Astrocyte of the hippocampus (primary cell): ENCODE measurements around the gene CCR5AS.

Experiments
- DNase-seq: peaks from one replicate; pipeline ENCODE4 v3.0.0; 2011; ENCODE audit warnings: low read depth, low spot score

The CCR5AS gene

GRCh38 chr3:46380471-46381221, 26.2 kb downstream of the CCR5AS start:
- no peak for DNase-seq

DNA sequence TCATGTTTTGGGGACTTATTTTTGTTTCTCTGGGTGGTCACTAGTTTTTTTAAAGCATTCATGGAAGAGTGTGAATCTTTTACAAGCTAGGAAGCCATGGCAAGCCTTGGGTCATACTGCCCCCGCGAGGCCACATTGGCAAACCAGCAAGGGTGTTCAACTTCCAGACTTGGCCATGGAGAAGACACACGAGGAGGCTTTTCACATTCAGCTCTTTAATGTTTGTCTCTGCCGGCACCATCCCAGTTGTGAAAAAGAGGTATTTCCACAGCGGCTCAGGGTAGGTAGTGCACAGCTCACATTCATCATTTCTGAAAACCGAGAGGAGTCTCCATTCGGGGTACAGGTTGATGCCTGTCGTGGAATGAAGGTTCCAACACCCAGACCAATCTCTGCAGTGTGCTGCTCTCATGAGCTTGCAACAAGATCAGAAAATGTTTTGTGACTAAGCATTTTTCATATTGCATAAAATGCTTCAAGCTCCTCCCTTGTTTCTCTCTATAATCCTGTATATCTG, 28.4 kb downstream of the CCR5AS start:
- peak; percentile 63 for DNase-seq

GRCh38 chr3:46375814-46376213, 31.1 kb downstream of the CCR5AS start:
- DNase-seq: no peak

DNA sequence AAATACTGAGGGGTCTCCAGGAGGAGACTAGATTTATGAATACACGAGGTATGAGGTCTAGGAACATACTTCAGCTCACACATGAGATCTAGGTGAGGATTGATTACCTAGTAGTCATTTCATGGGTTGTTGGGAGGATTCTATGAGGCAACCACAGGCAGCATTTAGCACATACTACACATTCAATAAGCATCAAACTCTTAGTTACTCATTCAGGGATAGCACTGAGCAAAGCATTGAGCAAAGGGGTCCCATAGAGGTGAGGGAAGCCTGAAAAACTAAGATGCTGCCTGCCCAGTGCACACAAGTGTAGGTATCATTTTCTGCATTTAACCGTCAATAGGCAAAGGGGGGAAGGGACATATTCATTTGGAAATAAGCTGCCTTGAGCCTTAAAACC, 31.6 kb downstream of the CCR5AS start:
- no peak for DNase-seq

GRCh38 chr3:46374755-46375154, 32.1 kb downstream of the CCR5AS start:
- DNase-seq: no peak

DNA sequence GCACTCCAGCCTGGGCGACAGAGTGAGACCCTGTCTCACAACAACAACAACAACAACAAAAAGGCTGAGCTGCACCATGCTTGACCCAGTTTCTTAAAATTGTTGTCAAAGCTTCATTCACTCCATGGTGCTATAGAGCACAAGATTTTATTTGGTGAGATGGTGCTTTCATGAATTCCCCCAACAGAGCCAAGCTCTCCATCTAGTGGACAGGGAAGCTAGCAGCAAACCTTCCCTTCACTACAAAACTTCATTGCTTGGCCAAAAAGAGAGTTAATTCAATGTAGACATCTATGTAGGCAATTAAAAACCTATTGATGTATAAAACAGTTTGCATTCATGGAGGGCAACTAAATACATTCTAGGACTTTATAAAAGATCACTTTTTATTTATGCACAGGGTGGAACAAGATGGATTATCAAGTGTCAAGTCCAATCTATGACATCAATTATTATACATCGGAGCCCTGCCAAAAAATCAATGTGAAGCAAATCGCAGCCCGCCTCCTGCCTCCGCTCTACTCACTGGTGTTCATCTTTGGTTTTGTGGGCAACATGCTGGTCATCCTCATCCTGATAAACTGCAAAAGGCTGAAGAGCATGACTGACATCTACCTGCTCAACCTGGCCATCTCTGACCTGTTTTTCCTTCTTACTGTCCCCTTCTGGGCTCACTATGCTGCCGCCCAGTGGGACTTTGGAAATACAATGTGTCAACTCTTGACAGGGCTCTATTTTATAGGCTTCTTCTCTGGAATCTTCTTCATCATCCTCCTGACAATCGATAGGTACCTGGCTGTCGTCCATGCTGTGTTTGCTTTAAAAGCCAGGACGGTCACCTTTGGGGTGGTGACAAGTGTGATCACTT, 34.1 kb downstream of the CCR5AS start:
- peak; percentile 37 for DNase-seq

GRCh38 chr3:46371519-46372340, 35.1 kb downstream of the CCR5AS start:
- DNase-seq: no peak

DNA sequence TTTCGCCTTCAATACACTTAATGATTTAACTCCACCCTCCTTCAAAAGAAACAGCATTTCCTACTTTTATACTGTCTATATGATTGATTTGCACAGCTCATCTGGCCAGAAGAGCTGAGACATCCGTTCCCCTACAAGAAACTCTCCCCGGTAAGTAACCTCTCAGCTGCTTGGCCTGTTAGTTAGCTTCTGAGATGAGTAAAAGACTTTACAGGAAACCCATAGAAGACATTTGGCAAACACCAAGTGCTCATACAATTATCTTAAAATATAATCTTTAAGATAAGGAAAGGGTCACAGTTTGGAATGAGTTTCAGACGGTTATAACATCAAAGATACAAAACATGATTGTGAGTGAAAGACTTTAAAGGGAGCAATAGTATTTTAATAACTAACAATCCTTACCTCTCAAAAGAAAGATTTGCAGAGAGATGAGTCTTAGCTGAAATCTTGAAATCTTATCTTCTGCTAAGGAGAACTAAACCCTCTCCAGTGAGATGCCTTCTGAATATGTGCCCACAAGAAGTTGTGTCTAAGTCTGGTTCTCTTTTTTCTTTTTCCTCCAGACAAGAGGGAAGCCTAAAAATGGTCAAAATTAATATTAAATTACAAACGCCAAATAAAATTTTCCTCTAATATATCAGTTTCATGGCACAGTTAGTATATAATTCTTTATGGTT, 35.9 kb downstream of the CCR5AS start, which contains the start of gene CCR5:
CCR5 (plus strand) TSS at position 108 of the 680 bp plus-strand sequence. CDS start 1,957 bp downstream, outside the sequence.
- DNase-seq: no peak

DNA sequence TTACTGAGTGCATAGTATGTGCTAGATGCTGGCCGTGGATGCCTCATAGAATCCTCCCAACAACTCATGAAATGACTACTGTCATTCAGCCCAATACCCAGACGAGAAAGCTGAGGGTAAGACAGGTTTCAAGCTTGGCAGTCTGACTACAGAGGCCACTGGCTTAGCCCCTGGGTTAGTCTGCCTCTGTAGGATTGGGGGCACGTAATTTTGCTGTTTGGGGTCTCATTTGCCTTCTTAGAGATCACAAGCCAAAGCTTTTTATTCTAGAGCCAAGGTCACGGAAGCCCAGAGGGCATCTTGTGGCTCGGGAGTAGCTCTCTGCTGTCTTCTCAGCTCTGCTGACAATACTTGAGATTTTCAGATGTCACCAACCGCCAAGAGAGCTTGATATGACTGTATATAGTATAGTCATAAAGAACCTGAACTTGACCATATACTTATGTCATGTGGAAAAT, 37.2 kb downstream of the CCR5AS start:
- DNase-seq: no peak

GRCh38 chr3:46369151-46369550, 37.7 kb downstream of the CCR5AS start:
- DNase-seq: no peak

GRCh38 chr3:46368569-46368968, 38.3 kb downstream of the CCR5AS start:
- no peak for DNase-seq

- DNase-seq: no peak
Measured at GRCh38 chr3:46367811-46368210, 39.1 kb downstream of the CCR5AS start.

DNA sequence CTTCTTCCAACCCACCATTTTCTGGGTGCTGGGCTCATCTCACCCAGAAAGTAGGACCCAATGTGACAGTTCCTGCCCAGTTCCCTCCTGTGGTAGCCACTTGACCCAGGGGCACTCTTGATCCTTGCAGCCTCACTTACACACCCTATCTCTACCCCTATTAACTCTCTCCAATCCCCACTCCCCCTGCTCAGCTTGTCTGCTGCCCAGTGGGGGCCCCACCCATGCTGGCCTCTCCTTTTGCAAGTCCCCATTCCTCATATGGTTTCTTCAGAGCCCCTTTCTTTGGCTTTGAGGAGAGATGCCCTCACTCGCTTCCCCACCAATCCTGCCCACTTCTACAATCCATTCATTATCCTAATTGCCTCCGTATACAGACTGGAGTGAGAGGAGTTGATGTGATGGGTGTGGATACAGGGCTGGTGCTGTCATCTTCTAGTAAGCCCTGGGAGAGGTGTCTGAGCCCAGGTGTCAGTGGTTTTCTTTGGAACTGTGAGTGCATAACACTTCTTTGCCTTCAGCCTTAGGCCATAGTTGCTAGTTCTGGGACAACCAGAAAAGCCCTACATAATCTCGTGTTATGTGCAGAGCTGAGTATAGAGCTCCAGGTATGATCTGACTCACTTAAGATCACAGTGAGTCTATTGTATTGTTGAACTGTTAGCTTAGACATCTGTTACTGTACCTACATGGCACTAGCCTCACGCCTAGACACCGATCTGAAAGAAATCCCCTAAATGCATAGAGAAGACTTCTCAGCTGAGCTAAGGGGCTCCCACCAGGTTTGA, 40.9 kb downstream of the CCR5AS start:
- no peak for DNase-seq

- DNase-seq: no peak
Measured at GRCh38 chr3:46365041-46365440, 41.8 kb downstream of the CCR5AS start.

DNA sequence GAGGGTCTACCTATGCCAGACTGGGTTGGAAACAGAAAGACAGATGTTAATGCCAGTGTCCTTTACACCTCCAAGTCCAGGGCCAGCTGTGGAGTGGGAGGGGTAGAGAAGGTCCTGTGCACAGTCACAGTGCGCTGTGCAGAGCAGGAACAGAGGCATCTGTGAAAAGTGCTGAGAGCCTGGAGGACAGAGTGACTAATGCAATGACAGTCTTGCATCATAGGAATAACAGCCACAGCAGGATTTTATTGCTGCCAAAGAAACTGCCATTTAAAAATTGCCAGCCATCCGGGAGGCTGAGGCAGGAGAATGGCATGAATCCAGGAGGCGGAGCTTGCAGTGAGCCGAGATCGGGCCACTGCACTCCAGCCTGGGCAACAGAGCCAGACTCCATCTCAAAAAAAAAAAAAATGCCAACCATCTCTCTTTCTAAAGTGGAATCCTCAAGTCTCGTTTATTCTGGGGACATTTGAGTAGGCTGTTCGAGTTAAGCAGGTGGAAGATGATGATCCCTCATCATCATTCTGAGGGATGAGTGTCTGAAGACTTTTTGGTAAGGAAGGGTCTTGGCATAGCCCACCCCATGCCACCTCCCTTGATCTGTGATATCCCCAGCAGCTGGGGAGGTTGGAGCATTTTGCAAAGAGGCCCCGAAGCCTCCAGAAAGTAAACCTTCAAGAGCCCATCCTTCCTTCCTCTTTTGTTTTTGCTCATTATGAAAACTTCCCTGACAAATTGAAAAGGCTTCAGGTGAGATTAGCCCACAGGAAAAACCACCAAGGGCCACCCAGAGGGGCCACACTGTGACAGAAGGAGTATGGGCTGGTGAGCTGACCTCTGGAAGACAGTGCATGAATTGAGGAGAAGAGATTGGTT, 45.2 kb downstream of the CCR5AS start:
- no peak for DNase-seq

DNA sequence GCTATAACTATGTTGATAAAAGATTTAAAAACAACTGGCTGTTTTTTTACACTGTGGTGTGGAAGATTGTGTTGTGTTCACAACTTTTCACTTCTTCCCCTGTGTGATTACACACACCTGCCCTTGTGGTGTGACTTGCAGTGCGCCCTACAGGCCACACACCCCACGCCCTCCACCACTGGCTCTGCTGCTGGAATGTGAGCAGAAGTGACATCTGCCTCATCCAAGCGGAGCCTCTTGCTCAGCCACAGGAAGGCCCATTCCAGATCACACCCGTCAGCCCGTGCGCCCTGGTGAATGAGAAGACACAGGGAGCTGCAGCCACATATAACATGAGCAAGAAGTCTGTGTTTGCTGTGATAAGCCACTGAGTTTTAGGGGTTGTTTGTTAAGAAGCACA, 46.0 kb downstream of the CCR5AS start:
- no peak for DNase-seq

DNA sequence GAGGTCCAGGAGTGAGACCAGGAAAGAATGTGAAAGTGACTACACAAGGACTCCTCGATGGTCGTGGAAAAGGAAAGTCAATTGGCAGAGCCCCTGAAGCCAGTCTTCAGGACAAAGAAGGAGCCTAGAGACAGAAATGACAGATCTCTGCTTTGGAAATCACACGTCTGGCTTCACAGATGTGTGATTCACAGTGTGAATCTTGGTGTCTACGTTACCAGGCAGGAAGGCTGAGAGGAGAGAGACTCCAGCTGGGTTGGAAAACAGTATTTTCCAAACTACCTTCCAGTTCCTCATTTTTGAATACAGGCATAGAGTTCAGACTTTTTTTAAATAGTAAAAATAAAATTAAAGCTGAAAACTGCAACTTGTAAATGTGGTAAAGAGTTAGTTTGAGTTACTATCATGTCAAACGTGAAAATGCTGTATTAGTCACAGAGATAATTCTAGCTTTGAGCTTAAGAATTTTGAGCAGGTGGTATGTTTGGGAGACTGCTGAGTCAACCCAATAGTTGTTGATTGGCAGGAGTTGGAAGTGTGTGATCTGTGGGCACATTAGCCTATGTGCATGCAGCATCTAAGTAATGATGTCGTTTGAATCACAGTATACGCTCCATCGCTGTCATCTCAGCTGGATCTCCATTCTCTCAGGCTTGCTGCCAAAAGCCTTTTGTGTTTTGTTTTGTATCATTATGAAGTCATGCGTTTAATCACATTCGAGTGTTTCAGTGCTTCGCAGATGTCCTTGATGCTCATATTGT, 47.0 kb downstream of the CCR5AS start:
- peak; percentile 6 for DNase-seq

- no peak for DNase-seq
Measured at GRCh38 chr3:46358466-46358865, 48.4 kb downstream of the CCR5AS start.
